Head of caudate nucleus (tissue), 42 donors: ENCODE data around the gene MPP1.

Experiments used
- DNase-seq, 42 donors: peaks; one replicate each; pipeline versions ENCODE4 v3.0.0 to v3.0.0-alpha.2; 2020 to 2021; ENCODE audit warnings: mixed read lengths in 7 of 42
- intact Hi-C: fragments of 100-400 bp; cut with DNase I; formaldehyde crosslinking; loops from one replicate; pipeline ENCODE4 v1.15.0; 2022

The MPP1 gene

DNA sequence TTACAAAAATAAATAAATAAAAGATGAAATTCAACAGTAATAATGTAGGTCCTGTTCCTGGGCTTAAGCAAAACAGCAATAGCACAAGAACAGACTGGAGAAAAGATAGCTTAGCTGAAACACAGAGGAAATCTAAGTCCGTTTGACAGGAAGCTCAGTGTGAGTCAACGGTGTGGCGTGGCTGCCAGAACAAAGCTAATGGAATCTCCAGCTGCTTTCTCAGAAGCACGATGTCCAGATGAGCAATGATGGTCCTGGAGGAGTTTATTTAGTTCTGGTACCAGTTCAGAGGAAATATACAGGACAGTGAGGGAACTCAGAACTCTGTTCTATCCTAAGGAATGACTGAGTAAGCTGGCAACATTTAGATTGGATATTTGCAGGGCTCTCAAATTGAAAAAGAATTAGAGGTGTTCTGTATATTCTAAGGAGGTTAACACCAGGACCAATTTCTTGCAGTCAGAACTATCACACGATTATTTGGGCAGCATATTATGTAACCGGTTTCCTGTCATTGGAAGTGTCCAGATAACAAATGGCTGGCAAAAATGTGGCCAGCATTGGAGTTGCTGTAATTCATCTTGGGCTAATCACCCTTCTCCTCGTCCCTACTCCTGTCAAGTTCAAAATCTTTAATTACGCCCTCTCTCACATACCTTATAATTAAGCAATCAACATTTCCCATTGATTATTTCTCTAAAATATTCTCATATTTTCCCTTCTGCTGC lies 67.1 kb downstream of the MPP1 start:
- no peak for DNase-seq
- intact Hi-C loops, result no loop called here

GRCh38 chrX:154737136-154737535 lies 68.1 kb downstream of the MPP1 start:
- intact Hi-C loops, result no loop called here

GRCh38 chrX:154735695-154736393 lies 69.4 kb downstream of the MPP1 start:
- DNase-seq, result no peak
- intact Hi-C loops, result no loop called here

More at GRCh38 chrX:154737136-154737535, 68.1 kb downstream of the MPP1 start:
- no peak for DNase-seq

- intact Hi-C loops, result no loop called here
- peak in 29 of 42 donors; percentile 6 to 63 (median 30) for DNase-seq
These were observed 71.1 kb downstream of the MPP1 start for GRCh38 chrX:154734061-154734781.

DNA sequence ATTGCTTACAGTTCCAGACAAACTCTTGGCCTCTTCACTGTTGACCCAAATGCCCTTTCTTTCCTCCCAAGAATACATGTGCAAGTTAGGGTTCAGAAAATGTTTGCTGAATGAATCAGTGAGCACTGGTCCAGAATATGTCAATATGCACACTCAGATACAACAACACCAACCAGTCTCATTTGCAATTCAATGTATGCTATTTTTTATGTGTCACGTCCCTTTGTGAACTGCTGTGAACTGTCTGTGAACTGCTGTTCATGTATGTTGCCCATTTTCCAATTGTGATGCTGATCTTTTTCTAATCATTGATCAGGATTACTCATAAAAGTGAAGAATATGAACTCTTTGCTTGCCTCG lies 72.2 kb downstream of the MPP1 start:
- no peak for DNase-seq
- intact Hi-C loops, result no loop called here

GRCh38 chrX:154732421-154733065 lies 72.7 kb downstream of the MPP1 start:
- DNase-seq, result no peak
- intact Hi-C loops, result no loop called here

DNA sequence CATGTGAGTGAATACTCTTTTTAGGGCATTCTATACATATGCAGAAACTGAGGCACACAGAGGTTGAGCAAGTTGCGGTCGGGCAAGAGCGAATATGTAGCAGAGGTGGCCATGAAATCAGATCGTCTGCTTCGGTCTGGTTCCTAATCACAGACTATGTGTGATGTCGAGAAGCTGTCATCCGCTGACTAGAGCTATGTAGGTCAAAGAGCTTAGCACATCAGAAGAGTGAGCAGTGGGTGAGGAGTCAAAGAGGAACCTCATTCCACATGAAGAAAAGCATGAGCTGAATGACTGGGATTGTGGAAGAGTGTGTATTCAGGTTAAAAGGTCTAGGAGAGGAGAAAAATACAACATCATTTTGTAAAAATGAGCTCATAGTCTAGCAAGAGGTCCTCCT lies 73.4 kb downstream of the MPP1 start:
- no peak for DNase-seq
- intact Hi-C loops, result no loop called here

DNA sequence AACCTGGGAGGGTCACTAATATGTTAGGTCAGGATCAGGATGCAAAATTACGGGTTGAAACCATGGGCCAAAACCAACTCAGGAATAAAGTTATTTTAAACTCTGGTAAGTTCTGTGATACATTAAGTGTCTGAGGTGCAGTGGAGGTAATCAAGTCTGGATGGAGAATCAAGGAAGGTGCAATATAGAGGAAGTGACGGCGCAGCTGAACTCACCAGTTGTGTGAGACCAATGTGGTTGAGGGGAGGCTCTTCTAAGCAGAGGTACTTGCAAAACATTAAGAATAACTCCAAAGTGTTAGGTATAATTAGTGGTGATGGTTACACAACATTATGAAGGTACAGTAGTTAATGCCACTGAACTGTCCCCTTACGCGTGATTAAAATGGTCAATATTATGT lies 74.1 kb downstream of the MPP1 start:
- intact Hi-C loops, result no loop called here
- DNase-seq, result no peak

DNA sequence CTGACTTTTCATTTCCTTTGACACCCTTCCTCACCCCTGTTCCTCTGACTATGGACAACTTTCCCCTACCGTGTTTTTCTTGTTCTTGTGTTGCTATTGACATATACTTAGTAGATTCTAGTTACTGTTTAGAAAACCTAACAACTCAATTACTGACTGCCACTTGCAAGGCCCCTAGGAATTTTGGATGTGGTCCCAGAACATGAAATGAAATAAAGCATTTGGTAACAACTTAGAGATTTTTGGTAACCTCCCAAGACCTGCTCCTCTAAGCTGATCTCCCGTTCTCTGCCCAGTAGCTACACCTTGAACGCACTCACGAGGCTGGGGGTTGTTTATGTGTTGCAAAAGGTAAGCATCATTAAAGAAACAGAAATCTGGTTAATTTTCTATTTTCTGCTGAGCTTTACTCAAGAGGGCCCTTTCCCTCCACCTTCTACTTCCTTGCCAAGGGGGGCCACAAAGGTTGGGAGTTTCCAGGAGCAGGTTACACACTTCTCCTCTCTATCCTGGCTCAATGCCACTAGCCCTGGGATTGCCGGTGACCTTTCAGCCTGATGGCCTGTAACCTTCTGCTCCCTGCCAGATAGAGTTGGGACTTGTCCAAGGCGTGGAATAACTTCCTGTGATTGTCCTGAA lies 74.9 kb downstream of the MPP1 start:
- DNase-seq, result no peak
- intact Hi-C loops, result no loop called here

- intact Hi-C loops, result no loop called here
- DNase-seq, result no peak
These were observed 75.8 kb downstream of the MPP1 start for GRCh38 chrX:154729439-154729838.
